Keratinocyte (primary cell): Measurements from ENCODE around the gene ATL2.

Experiments used
- CTCF ChIP-seq, 3 experiments: IDR thresholded peaks in 1 of 3; conservative IDR thresholded peaks in 1 of 3; optimal IDR thresholded peaks in 1 of 3; 2 replicates in 2 of 3; 3 replicates in 1 of 3; pipeline versions ENCODE3 to v1.5.1; 2011; ENCODE audit warnings: low read length in 3 of 3, mild to moderate bottlenecking in 3 of 3, moderate library complexity in 2 of 3, control low read depth in 1 of 3, inconsistent platforms in 1 of 3; ENCODE audit not compliant: insufficient read depth in 2 of 3; ENCODE audit errors: extremely low read depth in 1 of 3
- EZH2 ChIP-seq: IDR thresholded peaks from one replicate; pipeline ENCODE4 v1.6.1; 2012; ENCODE audit warnings: inconsistent platforms, mild to moderate bottlenecking, low read length, moderate library complexity

- TF ChIP-seq CTCF (optimal IDR thresholded peaks at IDR 0.05 in 1 of 3, IDR thresholded peaks at IDR 0.05 in 1 of 3, conservative IDR thresholded peaks at IDR 0.05 in 1 of 3; ENCODE audit: extremely low read depth in 1 of 3, insufficient read depth in 2 of 3, low read length in 3 of 3) (no peak), EZH2 (no peak)
Observed at GRCh38 chr2:38417745-38418689, 40.9 kb upstream of the ATL2 start.
